Measurements from ENCODE around the gene BAIAP3. TPM values are rescaled to one million over a fixed set of nuclear protein-coding genes. Genes with fewer than 3 reads are reported as not detected.
A peak's percentile ranks its signal among the peaks of the same experiment; 100 is the strongest.

BAIAP3 gene
- total RNA-seq, 4 donors from 2014 or later, result 17.9 to 160 (median 29.0) TPM

- no peaks in the 10 kb centered on the region for H3K27me3 ChIP-seq
- no peak overlapping the region for H3K4me3 ChIP-seq
- H3K9me3 ChIP-seq, result no peaks in the 10 kb centered on the region
- H3K27ac ChIP-seq, result no peak overlapping the region
- DNase-seq, result peak; percentile 65 to 84 (median 83)
- no peak for TF ChIP-seq POLR2A (IDR thresholded peaks at IDR 0.05)
- peak; percentile 44 to 85 (median 78) for TF ChIP-seq CTCF (IDR thresholded peaks at IDR 0.05)
- H3K36me3 ChIP-seq, result peaks cover 0 to 88% (median 0%) of the 10 kb centered on the region in 3 donors
- H3K4me1 ChIP-seq, result no peaks in the 10 kb centered on the region
Measured at GRCh38 chr16:1363501-1364041, 30.1 kb downstream of the BAIAP3 start.

DNA sequence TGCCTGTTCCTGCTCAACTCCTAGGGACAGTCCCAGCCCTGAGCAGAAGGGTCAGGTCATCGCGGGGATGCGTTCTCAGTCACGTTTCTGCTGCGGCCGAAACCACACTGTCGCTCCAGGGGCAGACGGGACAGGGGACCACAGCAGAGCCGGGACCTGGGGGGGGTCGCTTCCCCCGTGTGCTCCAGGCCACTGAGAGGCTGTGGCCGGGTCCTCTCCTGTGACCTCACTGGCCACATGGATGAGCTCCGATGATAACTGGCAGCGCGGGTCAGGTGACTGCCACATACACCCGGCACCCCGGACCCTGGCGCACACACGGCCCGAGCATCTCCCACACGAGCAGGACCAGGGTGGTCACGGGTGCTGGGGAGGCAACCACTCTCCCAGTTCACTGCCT, 31.1 kb downstream of the BAIAP3 start:
- no peaks in the 10 kb centered on the region for H3K9me3 ChIP-seq
- H3K27me3 ChIP-seq, result no peaks in the 10 kb centered on the region
- H3K4me1 ChIP-seq, result no peaks in the 10 kb centered on the region
- H3K36me3 ChIP-seq, result peaks cover 0 to 86% (median 0%) of the 10 kb centered on the region in 3 donors
- no peak for TF ChIP-seq POLR2A (IDR thresholded peaks at IDR 0.05)
- TF ChIP-seq CTCF (IDR thresholded peaks at IDR 0.05), result no peak
- H3K4me3 ChIP-seq, result no peak overlapping the region
- H3K27ac ChIP-seq, result no peak overlapping the region
- DNase-seq, result no peak

DNA sequence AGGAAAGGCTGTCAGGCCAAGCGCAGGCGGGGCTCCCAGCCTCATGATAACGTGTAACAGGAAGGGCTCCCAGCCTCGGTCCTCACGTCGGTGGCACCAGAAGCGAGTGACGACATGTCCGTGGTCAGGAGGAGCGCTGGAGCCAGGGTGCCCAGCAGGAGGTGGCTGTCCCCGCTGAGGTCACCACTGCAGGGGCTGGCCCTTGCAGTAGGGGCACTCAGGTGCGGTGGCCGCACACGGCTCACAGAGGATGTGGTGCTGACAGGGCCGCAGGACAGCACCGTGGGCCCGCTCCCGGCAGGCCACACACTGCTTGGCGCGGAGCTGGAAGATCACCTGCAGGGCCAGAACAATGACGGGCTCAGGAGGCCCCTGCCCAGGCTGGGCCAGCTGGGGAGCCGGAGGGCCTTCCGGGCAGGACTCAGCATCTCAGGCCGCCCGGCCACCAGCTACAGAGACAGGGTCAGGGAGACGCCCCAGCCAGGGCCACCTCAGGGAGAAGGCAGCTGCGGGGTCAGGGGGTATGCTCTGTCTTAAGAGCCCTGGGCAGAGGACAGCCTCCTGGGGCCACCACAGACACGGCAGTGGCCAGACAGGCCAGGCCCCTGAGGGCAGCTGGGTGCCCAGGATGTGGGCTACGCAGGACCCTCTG, 32.7 kb downstream of the BAIAP3 start:
- TF ChIP-seq CTCF (IDR thresholded peaks at IDR 0.05) (no peak), POLR2A (IDR thresholded peaks at IDR 0.05) (no peak)
- H3K36me3 ChIP-seq, result peaks cover 0 to 84% (median 0%) of the 10 kb centered on the region in 3 donors
- no peaks in the 10 kb centered on the region for H3K9me3 ChIP-seq
- no peak for DNase-seq
- no peaks in the 10 kb centered on the region for H3K4me1 ChIP-seq
- H3K4me3 ChIP-seq, result no peak overlapping the region
- no peak overlapping the region for H3K27ac ChIP-seq
- no peaks in the 10 kb centered on the region for H3K27me3 ChIP-seq

DNA sequence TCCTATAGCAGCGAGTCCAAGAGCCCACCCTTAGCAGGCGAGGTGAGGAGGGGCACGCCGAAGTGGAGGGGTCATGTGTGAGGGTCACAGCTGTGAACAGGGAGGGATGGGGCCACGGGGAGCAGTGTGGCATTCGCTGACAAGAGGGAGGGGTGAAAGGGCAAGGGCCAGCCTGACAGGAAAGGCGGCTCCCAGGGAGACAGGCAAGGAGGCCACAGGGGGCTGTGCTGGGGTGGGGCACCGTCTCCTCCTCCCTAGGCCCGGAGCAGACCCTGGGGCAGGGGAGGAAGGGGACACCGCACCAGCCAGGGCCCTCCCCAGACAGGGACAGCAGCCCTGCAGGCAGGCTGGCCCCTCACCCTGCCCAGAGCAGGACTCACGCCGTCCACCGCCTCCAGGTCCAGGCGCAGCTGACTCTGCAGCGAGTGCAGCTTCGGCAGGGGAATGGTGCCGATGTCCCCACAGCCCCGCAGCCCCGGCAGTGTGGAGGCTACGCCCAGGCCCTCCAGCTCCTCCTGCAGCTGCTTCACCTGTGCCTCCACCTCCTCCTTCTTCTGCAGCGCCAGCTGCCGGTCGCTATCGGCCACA, 33.4 kb downstream of the BAIAP3 start:
- no peak for TF ChIP-seq POLR2A (IDR thresholded peaks at IDR 0.05)
- no peak for DNase-seq
- H3K4me1 ChIP-seq, result no peaks in the 10 kb centered on the region
- no peak overlapping the region for H3K4me3 ChIP-seq
- no peaks in the 10 kb centered on the region for H3K27me3 ChIP-seq
- H3K9me3 ChIP-seq, result no peaks in the 10 kb centered on the region
- no peak overlapping the region for H3K27ac ChIP-seq
- peaks cover 0 to 84% (median 0%) of the 10 kb centered on the region in 3 donors for H3K36me3 ChIP-seq

GRCh38 chr16:1367486-1368174, 34.2 kb downstream of the BAIAP3 start:
- DNase-seq, result no peak
- TF ChIP-seq POLR2A (IDR thresholded peaks at IDR 0.05), result no peak
- TF ChIP-seq CTCF (IDR thresholded peaks at IDR 0.05), result no peak
- H3K27ac ChIP-seq, result no peak overlapping the region
- H3K9me3 ChIP-seq, result no peaks in the 10 kb centered on the region
- peaks cover 0 to 76% (median 0%) of the 10 kb centered on the region in 3 donors for H3K36me3 ChIP-seq
- no peak overlapping the region for H3K4me3 ChIP-seq
- no peaks in the 10 kb centered on the region for H3K4me1 ChIP-seq
- H3K27me3 ChIP-seq, result no peaks in the 10 kb centered on the region

Measured in Peyer's patch (tissue), 4 donors.